GM12865 (cell line): ENCODE results near the gene GGTA1.
"Not testable (repeated sequence)": the region's sequence is repeated elsewhere in the genome, so short reads cannot be mapped to it uniquely, and the experiment has no call there.

Experiments used
- DNase-seq: peaks from one replicate; pipeline ENCODE4 v3.0.0; 2010; ENCODE audit warnings: low read depth
- H3K4me3 ChIP-seq: 2 replicates; pipeline ENCODE4 v1.5.1; 2011; ENCODE audit warnings: mild to moderate bottlenecking, low read depth, low read length, control low read depth
- TF ChIP-seq, protein P1 (sequence below): IDR thresholded peaks from 2 replicates; pipeline ENCODE4 v1.5.1; 2011; ENCODE audit warnings: low read length, control low read depth, low read depth, inconsistent platforms; ENCODE audit not compliant: insufficient read depth; ENCODE audit errors: missing control alignments

The GGTA1 gene

DNA sequence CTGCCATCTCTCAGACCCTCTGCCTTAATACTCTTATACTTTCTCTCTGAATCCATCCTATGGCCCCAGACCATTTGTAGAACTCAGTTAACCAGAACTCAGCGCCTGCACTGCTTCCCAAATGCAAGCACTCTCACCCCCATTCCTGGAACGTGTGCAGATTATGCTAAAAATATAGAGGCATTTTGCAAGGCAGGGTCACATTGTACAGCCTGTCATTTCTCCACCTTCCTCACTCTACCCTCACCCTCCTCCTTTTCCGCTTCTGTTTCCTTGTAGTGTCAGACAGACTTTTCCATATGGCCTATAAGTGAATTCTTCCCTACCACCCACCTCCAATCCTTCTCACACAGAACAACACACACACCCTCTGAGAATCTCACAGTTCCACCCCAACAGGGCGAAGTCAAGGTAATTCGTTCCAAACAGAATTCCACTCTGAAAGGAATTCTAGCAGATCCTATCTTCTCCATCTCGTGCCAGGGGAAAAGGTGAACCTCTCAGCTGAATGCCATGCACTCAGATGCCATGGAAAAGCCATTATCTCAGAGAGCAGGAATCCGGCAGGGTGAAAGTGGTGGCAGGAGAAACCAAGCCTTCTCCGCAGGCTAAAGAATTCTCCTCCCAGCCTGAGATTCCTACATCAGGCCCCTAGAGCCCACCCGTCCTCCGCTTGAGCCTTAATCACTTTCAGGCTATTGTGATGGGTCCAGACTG is 25.3 kb downstream of the GGTA1 start:
- no peak for DNase-seq
- TF ChIP-seq, protein P1, sequence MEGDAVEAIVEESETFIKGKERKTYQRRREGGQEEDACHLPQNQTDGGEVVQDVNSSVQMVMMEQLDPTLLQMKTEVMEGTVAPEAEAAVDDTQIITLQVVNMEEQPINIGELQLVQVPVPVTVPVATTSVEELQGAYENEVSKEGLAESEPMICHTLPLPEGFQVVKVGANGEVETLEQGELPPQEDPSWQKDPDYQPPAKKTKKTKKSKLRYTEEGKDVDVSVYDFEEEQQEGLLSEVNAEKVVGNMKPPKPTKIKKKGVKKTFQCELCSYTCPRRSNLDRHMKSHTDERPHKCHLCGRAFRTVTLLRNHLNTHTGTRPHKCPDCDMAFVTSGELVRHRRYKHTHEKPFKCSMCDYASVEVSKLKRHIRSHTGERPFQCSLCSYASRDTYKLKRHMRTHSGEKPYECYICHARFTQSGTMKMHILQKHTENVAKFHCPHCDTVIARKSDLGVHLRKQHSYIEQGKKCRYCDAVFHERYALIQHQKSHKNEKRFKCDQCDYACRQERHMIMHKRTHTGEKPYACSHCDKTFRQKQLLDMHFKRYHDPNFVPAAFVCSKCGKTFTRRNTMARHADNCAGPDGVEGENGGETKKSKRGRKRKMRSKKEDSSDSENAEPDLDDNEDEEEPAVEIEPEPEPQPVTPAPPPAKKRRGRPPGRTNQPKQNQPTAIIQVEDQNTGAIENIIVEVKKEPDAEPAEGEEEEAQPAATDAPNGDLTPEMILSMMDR: no peak

DNA sequence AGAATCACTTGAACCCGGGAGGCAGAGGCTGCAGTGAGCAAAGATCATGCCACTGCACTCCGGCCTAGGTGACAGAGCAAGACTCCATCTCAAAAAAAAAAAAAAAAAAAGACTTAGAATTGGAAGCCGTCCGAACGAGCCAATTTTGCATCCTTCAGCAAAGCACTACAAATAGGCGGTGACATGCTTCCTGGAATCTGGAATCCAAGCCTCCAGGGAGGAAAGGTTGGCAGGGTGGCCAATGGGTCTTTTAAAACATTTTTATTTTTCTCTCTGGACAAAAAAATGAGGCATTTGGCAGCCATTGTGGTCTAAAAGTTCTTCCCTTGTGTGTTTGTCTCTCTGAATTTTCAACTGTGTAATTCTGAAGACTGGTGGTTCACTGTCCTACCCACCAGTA is 26.4 kb downstream of the GGTA1 start:
- TF ChIP-seq, protein P1: no peak
- DNase-seq: no peak
- no peak overlapping the region for H3K4me3 ChIP-seq

More for the DNA sequence above, 25.3 kb downstream of the GGTA1 start:
- H3K4me3 ChIP-seq: no peak overlapping the region

DNA sequence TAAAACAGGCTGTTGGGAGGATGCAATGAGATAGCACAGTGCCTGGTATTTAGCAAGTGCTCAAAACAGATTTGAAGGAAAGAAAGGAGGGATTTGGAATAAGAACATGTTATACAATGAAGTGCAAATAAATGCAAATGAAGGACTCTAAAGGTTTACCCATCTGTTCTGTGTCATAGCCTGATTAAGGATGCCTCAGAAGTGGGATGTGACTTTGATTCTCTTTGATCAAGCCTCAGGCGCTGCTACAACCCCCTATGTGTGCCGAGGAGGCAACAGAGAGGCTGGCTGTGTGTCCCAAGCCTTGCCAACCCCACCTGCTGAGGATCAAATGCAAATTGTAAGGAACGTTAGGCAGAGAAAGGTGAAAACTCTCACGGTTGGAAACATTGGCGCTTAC is 27.2 kb downstream of the GGTA1 start:
- no peak for DNase-seq
- no peak overlapping the region for H3K4me3 ChIP-seq
- TF ChIP-seq, protein P1: no peak

DNA sequence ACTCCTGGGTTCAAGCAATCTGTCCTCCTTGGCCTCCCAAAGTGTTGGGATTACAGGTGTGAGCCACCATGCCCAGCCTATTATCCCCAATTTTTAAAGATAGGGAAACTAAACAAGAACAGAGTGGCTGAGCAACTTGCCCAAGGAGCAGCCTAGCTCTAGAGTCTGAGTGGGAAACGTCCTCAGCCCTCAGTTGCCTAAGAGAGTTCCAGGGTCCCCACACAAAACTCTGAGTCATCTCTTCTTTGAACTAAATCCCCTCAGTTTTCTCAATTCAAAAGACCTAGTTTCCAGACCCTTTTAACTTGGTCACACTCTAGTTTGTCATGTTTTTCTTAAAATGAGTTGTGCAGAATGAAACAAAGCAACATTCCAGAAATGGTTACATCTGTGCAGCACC is 33.5 kb downstream of the GGTA1 start:
- TF ChIP-seq, protein P1: no peak
- H3K4me3 ChIP-seq: no peak overlapping the region
- DNase-seq: no peak

DNA sequence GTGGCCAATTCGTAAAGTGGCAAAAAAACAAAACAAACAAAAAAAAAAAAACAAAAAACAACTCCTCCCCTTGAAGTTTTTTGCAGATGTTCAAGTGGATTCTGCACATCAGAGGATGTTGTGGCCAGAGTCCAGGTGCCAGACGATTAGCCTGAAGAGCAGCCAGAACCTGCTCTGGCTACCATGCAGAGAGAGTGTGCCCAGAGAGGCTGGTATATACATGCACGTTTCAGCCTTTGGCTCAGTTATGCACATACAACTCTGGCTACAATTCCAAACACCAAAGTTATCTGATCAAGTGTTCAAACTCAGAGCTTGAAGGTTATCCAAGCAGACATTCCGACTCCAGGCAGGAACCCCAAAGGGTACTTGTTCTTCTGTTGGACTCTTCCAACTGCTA is 34.7 kb downstream of the GGTA1 start:
- no peak for DNase-seq
- H3K4me3 ChIP-seq: no peak overlapping the region
- TF ChIP-seq, protein P1: no peak

DNA sequence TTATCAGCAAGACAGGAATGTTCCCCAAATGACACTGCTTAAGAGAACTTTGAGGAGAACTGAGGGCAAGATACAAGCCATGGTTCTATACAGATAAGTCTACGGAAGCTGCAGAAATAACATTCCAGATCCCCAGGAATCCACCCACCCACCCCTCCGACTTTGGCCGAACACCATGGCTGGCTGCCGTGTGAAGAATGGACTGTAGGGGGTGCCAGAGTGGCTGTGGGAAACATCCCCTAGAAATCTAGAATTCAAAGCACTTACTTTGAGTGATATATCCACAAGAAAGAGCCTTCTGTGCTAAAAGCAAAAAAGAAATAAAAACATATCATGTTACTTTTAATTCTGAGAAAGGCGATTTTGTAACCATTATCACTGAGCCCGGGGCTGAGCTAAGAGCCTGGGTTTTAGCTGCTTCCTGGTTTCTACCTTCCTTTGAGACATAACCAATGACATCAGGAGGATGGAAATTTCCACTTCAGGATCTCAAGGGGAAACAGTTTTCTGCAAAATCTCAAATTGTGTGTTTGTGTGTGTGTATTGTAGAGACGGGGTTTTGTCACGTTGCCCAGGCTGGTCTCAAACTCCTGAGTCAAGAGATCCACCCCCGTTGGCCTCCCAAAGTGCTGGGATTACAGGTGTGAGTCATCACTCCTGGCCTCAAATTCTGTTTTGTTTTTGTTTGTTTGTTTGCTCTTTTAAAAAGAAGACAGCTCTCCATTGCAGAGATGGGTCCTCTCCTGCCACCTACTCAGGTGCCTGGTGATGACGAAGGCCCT is 36.4 kb downstream of the GGTA1 start:
- peak; percentile 15 for DNase-seq
- TF ChIP-seq, protein P1: peak; percentile 67
- H3K4me3 ChIP-seq: no peak overlapping the region

DNA sequence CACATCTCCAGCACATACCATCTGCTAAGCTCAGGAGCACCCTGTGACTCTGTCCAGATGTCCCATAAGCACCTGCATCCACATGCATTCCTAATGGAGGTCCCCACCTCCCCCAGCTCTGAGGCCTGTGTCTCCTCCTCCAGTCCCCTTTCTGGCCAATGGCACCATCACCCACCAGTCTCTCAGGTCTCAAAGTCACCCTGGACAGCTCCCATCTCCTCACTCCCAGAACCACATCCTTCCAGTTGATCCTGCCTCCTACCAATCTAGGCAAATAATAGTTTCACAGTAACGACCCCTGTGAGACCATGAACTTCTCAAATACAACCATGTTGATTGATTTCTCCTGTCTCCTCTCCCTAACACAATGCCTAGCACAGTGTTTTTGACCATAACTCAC is 40.1 kb downstream of the GGTA1 start:
- TF ChIP-seq, protein P1: no peak
- H3K4me3 ChIP-seq: no peak overlapping the region
- no peak for DNase-seq

DNA sequence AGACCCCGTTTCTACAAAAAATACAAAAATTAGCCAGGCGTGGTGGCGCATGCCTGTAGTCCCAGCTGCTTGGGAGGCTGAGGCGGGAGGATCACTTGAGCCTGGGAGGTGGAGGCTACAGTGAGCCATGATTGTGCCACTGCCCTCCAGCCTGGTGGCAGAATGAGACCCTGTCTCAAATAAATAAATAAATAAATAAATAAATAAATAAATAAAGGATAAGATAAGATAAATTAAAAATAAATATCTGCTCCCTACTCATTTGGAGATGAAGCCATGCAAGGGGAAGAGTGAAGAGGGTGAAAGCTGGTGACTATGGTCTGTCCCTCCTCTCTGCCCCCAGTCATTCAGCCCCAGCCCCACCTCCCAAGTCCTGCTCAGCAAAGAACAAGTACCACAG is 41.2 kb downstream of the GGTA1 start:
- not testable (repeated sequence) for DNase-seq, H3K4me3 ChIP-seq
